Ramos (cell line): ENCODE measurements around the gene NEURL1B.

Experiments used
- in situ Hi-C: fragments of 300-500 bp; cut with MboI; formaldehyde crosslinking; loops from one replicate; pipeline ENCODE4 v1.14.3; 2022; ENCODE audit warnings: low sequenced_read_pairs; ENCODE audit not compliant: unreplicated experiment

The NEURL1B gene

DNA sequence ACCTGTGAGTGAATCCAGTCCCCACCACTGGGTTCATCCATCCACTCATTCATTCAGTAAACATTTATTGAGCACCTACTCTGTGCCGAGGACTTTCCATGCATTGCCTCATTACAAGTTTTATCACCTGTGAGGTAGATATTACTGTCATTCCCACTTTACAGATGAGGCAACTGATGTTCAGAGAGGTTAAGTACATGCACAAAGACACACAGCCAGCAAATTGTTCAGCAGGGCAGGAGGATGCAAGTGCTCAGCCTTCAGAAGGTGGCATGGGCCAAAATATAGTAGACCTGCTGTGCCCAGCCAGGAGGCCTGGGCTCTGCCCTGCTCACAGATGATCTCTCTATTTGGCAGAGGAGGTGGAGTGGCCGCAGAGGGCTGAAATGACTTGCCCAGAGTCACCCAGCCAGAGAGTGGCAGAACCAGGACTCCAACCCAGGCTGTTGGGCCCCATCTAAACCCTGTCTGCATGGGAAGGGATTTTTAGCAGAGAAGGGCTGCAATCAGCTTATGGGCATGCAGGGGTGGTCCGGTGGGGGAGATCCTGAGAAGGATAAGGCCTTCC lies 7.6 kb upstream of the NEURL1B start:
- in situ Hi-C loops: no loop called here

DNA sequence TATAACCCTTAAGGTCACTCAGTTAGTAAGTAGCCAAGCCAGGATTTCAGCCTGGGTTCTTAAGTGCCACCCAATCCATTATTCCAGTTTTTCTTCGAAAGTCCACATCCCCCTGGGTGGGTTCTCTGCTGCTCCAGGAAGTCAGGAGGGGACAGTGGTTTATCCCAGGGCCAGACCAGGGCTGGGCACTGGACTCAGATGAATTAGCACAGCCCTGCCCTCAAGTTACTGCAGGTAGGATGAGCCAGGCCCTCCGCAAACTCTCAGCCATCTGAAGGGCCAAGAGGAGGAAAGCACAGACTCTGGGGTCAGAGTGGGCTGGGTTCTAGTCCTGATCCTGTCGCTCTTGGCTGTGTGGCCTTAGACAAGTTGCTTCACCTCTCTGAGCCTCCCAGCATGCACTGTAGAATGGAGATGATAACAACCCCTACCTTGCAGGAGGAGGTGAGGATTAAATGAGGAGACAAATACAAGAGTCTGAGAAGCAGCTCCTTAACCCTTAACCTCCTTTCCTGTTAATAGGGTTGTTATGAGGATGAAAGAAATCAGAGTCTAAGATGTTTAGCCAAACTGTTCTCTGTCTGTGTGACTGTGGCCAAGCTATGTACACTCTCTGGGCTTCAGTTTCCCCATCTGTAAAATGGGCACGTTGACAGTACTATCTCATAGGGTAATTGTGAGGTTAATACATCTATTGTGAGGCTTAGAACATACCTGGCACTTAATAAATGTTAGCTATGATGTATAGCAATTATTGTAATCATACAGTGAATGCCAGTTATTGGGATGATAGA lies 6.8 kb upstream of the NEURL1B start:
- in situ Hi-C loops: no loop called here

GRCh38 chr5:172635038-172635437 lies 6.0 kb upstream of the NEURL1B start:
- in situ Hi-C loops: no loop called here

DNA sequence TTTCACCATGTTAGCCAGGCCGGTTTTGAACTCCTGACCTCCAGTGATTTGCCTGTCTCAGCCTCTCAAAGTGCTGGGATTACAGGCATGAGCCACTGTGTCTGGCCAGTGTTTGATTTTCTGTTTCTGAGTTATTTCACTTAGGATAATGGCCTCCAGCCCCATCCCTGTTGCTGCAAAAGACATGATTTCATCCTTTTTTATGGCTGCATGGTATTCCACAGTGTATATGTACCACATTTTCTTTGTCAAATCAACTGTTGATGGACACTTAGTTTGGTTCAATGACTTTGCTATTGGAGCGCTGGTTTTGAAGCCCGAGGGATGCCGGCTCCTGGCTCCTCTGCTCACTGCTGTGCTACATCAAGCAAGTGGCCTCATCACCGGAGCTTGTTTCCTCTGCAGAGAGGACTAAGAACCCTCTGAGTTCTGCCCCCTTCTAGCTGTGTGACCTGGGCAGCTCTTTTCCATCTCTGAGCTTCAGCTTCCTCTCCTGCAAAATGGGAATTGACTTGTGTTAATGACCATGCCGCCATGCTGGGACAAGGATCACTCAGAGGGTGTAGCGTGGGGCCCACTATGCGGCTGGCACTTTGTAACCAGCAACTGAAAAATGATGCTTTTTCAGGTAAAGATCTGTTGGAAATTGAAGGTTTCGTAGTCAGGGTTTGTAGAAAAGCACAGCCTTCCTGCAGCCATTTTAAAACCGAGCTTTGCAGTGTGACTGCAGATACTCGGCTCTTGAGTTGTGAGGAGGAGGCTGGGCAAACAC lies 4.6 kb upstream of the NEURL1B start:
- in situ Hi-C loops: no loop called here

GRCh38 chr5:172637110-172637580 lies 3.9 kb upstream of the NEURL1B start:
- in situ Hi-C loops: no loop called here

- in situ Hi-C loops: no loop called here
Measured at GRCh38 chr5:172637740-172638139, 3.3 kb upstream of the NEURL1B start.

- in situ Hi-C loops: no loop called here
Measured at GRCh38 chr5:172638209-172638768, 2.8 kb upstream of the NEURL1B start.

- in situ Hi-C loops: no loop called here
Measured at GRCh38 chr5:172640139-172640538, 924 bp upstream of the NEURL1B start.

DNA sequence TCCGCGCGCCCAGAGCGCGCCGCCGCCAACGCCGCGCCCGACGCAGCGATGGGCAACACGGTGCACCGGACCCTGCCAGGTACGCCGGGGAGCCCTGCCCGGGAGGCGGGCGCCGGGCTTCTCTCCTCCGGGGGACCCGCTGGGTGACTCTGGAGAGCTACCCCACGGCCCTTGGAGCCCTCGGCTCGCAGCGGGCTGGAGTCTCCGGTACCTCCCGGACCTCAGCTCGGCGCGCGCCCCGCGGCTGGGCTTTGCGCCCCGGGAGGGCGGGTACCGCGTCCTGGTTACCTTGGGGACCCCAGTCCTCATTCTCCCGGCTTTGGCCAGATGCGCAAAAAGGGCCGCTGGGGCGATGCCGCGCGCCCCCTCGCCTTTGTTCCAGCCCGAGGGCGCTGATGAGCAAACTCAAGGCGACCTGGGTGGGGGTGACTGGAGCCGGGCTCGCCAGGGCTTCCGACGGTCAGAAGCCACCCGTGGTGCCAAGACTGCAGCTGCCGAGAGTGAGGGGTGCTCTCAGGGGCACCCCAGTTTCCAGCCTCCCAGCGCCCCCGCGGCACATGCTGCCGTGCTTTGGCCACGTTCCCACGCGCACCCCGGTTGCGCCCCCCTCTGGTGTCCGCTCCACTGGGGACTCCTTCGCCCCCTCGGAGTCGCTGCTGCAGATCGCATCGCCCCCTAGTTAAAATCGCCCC lies 442 bp downstream of the NEURL1B start:
- in situ Hi-C loops: no loop called here

GRCh38 chr5:172642051-172642409 lies 967 bp downstream of the NEURL1B start:
- in situ Hi-C loops: no loop called here

DNA sequence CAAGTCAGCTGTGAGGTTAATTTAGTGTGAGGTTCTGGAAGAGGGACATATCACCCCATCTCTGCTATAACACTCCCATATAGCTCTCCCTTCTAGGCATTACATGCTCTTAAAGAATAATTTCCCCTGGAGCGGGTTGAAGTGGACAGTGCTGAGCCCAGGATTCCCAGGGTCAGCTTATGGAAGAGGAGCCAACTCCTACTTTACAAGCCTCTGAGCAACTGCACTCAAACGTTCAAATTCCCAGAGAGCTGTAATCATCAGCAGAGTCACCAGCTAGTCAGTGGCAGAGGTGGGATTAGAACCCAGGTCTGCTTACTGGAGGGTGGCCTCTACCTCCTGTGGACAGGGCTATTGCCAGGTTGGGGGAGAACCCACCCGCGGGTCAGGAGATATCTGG lies 1.4 kb downstream of the NEURL1B start:
- in situ Hi-C loops: no loop called here

DNA sequence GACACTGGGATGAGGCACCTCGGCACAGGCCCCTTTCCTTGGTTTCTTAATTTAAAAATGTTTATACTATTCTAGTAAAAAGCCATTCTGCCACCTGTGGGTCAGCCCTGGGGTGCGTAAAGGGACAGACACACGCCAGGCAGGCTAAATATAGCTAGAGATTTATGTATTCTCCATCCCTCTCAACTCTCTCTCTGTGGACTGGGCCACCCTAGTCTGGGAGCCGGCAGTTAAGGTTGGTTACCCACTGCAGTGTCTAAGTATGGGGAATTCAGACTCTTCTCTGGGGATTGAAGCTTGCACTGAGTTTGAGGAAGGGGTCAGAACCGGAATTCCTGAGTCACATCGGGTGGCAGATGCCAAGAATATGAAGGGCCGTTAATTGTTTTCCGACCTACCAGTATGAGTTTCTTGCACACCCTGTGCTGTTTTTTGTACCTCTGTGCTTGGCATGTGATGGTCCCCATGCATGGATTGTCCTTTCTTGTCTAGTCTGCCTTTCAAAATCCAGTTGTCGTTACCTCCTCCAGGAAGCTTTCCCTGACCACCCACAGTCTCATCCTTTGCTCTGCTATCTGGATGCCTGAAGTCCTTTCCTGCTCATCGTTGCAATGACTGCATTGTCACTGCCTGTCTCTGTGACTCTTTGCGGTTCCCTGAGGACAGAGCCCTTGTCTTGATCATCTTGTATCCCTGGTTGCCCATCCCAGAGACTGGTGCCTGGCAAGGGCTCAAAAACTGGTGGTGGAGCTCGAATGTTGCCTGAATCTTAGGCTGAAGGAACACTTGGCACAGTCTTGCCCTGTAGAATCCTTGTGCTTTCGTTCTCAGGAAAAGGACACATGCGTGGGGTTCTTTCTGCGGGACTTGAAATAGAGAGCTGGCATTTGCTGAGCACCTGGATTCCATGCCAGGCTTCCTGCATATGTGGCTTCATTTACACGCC lies 2.1 kb downstream of the NEURL1B start:
- in situ Hi-C loops: no loop called here

DNA sequence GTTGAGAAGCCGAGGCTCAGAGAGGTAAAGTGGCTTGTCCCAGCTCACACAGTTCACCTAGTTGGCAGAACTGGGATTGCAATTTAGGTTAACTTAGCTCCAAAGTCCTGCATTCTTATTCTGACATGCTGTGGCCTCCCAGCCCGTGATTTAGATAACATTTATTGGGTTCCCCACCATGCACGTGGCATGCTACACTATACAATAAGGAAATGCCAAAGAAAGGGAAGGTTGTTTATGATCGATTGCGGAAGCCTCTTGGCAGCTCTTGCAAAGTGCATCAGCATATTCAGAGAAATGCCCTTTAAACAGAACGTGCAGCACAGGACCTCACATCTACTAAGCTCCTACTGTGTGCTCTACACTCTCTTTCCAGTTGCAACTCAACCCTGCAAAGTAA lies 3.2 kb downstream of the NEURL1B start:
- in situ Hi-C loops: no loop called here

- in situ Hi-C loops: no loop called here
Measured at GRCh38 chr5:172644711-172645110, 3.6 kb downstream of the NEURL1B start.

- in situ Hi-C loops: no loop called here
Measured at GRCh38 chr5:172645271-172646055, 4.4 kb downstream of the NEURL1B start.

- in situ Hi-C loops: no loop called here
Measured at GRCh38 chr5:172646716-172647285, 5.7 kb downstream of the NEURL1B start.

DNA sequence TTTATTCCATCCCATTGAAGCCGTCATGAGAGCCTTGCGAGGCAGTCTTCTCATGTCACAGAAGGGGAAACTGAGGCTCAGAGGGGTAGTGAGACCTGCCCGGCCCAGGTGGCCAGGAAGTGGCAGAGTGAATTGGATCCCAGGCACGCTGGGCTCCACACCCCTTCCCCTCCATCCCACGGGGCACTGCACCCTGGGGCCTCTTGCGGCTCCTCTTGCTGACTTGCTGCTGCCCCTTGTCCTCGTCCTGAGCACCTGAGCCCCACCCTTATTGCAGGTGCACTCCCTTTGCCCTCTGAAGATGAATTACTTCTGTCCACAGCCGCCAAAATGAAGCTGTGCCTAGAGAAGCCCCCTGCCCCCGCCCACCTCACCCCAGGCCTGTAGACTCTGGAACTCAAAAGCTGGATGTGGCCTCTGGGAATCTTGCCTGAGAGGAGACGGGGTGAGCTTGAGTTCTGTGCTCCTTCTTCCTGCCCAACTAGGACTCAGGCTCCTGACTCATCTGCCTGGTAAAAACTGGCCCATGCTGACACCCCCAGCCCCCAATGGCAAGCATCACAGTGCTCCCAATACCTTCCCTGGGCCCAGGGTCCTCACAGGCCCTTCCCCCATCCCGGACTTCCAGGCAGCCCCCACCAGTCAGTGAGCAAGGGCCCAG lies 6.4 kb downstream of the NEURL1B start:
- in situ Hi-C loops: no loop called here

GRCh38 chr5:172648013-172648381 lies 6.9 kb downstream of the NEURL1B start:
- in situ Hi-C loops: no loop called here
